HepG2 (cell line): Measurements from ENCODE around the gene TMEM151A. TPM values are rescaled to one million over a fixed set of nuclear protein-coding genes. Genes with fewer than 3 reads are reported as not detected.

ENCODE experiments used
- AKNA ChIP-seq: sonication (generic); formaldehyde crosslinking; IDR thresholded peaks from 2 replicates; pipeline ENCODE4 v1.4.0; 2020; ENCODE audit warnings: missing genetic modification reagents, borderline replicate concordance
- ARID4A ChIP-seq: sonication (generic); formaldehyde crosslinking; IDR thresholded peaks from 2 replicates; pipeline ENCODE4 v1.5.0; 2020; ENCODE audit warnings: mild to moderate bottlenecking, missing genetic modification reagents, borderline replicate concordance
- CBX2 ChIP-seq, 2 experiments: fragments of 200-600 bp in 1 of 2; sonication (generic); formaldehyde crosslinking in 1 of 2; IDR thresholded peaks; 2 replicates each; pipeline versions ENCODE4 v1.7.0 to v1.8.1; 2018 to 2022; ENCODE audit warnings: low read depth in 2 of 2, low read length in 1 of 2, mild to moderate bottlenecking in 1 of 2, missing genetic modification reagents in 1 of 2
- CBX5 ChIP-seq: sonication (generic); formaldehyde crosslinking; IDR thresholded peaks from 2 replicates; pipeline ENCODE4 v1.4.0; 2020; ENCODE audit warnings: missing genetic modification reagents, borderline replicate concordance
- IKZF5 ChIP-seq: IDR thresholded peaks from 2 replicates; pipeline ENCODE4 v1.6.1; 2018; ENCODE audit warnings: missing genetic modification reagents, mild to moderate bottlenecking, missing compliant biosample characterization
- KDM5B ChIP-seq: sonication (generic); formaldehyde crosslinking; IDR thresholded peaks from 2 replicates; pipeline ENCODE4 v1.4.0; 2020; ENCODE audit warnings: missing genetic modification reagents, mild to moderate bottlenecking, borderline replicate concordance
- NRL ChIP-seq: sonication (generic); formaldehyde crosslinking; IDR thresholded peaks from 2 replicates; pipeline ENCODE4 v1.5.0; 2020; ENCODE audit warnings: missing genetic modification reagents, mild to moderate bottlenecking, moderate library complexity, borderline replicate concordance
- PHF21A ChIP-seq: sonication (generic); formaldehyde crosslinking; IDR thresholded peaks from 2 replicates; pipeline ENCODE4 v1.5.0; 2020; ENCODE audit warnings: mild to moderate bottlenecking, missing genetic modification reagents
- RFXAP ChIP-seq: sonication (generic); formaldehyde crosslinking; IDR thresholded peaks from 2 replicates; pipeline ENCODE4 v1.4.0; 2020; ENCODE audit warnings: missing genetic modification reagents, borderline replicate concordance
- TBL1XR1 ChIP-seq: fragments of 150-350 bp; IDR thresholded peaks from 2 replicates; pipeline ENCODE4 v1.6.1; 2014; ENCODE audit warnings: borderline replicate concordance, low read length; ENCODE audit not compliant: partially characterized antibody
- TRIM24 ChIP-seq: sonication (generic); formaldehyde crosslinking; IDR thresholded peaks from 2 replicates; pipeline ENCODE4 v1.8.0; 2022; ENCODE audit warnings: mild to moderate bottlenecking, missing genetic modification reagents
- ZFP91 ChIP-seq: sonication (generic); formaldehyde crosslinking; IDR thresholded peaks from 2 replicates; pipeline ENCODE4 v1.9.0; 2022; ENCODE audit warnings: missing genetic modification reagents, mild to moderate bottlenecking, borderline replicate concordance
- ZIK1 ChIP-seq: sonication (generic); formaldehyde crosslinking; IDR thresholded peaks from 2 replicates; pipeline ENCODE4 v1.5.0; 2020; ENCODE audit warnings: mild to moderate bottlenecking, low read depth, missing genetic modification reagents, borderline replicate concordance
- ZNF747 ChIP-seq: sonication (generic); formaldehyde crosslinking; IDR thresholded peaks from 2 replicates; pipeline ENCODE4 v1.8.1; 2023; ENCODE audit warnings: missing genetic modification reagents, mild to moderate bottlenecking, borderline replicate concordance
- polyA plus RNA-seq, 8 experiments: library from polyadenylated mRNA; depleted of rRNA in 3 of 8; stranded (reverse) in 7 of 8; unstranded in 1 of 8; fragments of >200 nt; fragmentation: Illumina TruSeq in 4 of 8; extraction: Trizol in 4 of 8; gene quantifications; 2 replicates each; pipeline versions ENCODE4 v1.2.1 to v1.2.3, GENCODE V29; 2011 to 2016; ENCODE audit warnings: low read depth in 4 of 8, missing spikeins in 1 of 8, mixed read lengths in 1 of 8; ENCODE audit not compliant: insufficient read depth in 1 of 8
- total RNA-seq, 5 experiments: library from RNA; depleted of rRNA; stranded (reverse); fragments of >200 nt; fragmentation: Illumina TruSeq; extraction: Trizol; gene quantifications; 2 replicates each; pipeline ENCODE4 v1.2.3, GENCODE V29; 2016; ENCODE audit warnings: low read depth in 1 of 5

The TMEM151A gene
- total and polyA plus RNA-seq, 2 of the 13 experiments (the other 11 are each of a cell fraction or from before 2014, with no cell fraction given) = 0.18 to 0.33 TPM

- TF ChIP-seq ARID4A (CRISPR knock-in tag) (peak; percentile 98), PHF21A (CRISPR knock-in tag) (no peak), CBX5 (CRISPR knock-in tag) (0 out of 2 replicates have a peak, but pooled peaks have one; percentile 32), KDM5B (no peak), NRL (peak; percentile 50; the same call in 1 of the 2 replicates), TBL1XR1 (peak; percentile 52), TRIM24 (no peak), ZFP91 (CRISPR knock-in tag) (0 out of 2 replicates have a peak, but pooled peaks have one; percentile 49), RFXAP (no peak), ZIK1 (CRISPR knock-in tag) (0 out of 2 replicates have a peak, but pooled peaks have one; percentile 18), AKNA (CRISPR knock-in tag) (no peak), CBX2 (IDR thresholded peaks at IDR 0.05; ENCODE audit: low read depth, low read length) (no peak), CBX2 (CRISPR knock-in tag; IDR thresholded peaks at IDR 0.05; ENCODE audit: low read depth) (no peak), ZNF747 (no peak), IKZF5 (peak; percentile 99)
Observed at GRCh38 chr11:66282468-66283455, 8.9 kb upstream of the TMEM151A start (continued).
